Liver (tissue), 9 donors: Measurements from ENCODE around the gene MED29. TPM values are rescaled to one million over a fixed set of nuclear protein-coding genes. Genes with fewer than 3 reads are reported as not detected.
A peak's percentile ranks its signal among the peaks of the same experiment; 100 is the strongest.

Experiments
- DNase-seq: peaks from one replicate; pipeline ENCODE4 v3.0.0-alpha.2; 2017; ENCODE audit warnings: low spot score
- H3K27ac ChIP-seq, 2 donors: one replicate each; pipeline ENCODE4 v1.7.0; 2013; ENCODE audit warnings: inconsistent platforms in 2 of 2, low read length in 2 of 2, control low read depth in 1 of 2, low read depth in 1 of 2, mild to moderate bottlenecking in 1 of 2
- H3K27me3 ChIP-seq, 4 donors: one replicate each; pipeline versions ENCODE4 v1.6.1 to v1.7.0; 2013; ENCODE audit warnings: low read length in 3 of 4, inconsistent platforms in 1 of 4, mild to moderate bottlenecking in 1 of 4, moderate library complexity in 1 of 4; ENCODE audit not compliant: control insufficient read depth in 4 of 4, insufficient read depth in 4 of 4
- H3K36me3 ChIP-seq, 4 donors: one replicate each; pipeline versions ENCODE4 v1.6.1 to v1.7.0; 2013; ENCODE audit warnings: low read length in 3 of 4, mild to moderate bottlenecking in 3 of 4, low read depth in 1 of 4, moderate library complexity in 1 of 4; ENCODE audit not compliant: control insufficient read depth in 4 of 4, insufficient read depth in 3 of 4
- H3K4me1 ChIP-seq, 4 donors: one replicate each; pipeline versions ENCODE4 v1.6.1 to v1.7.0; 2013; ENCODE audit warnings: low read length in 3 of 4, mild to moderate bottlenecking in 3 of 4, moderate library complexity in 1 of 4; ENCODE audit not compliant: control insufficient read depth in 4 of 4, insufficient read depth in 4 of 4
- H3K4me3 ChIP-seq, 3 donors: one replicate each; pipeline versions ENCODE4 v1.6.1 to v1.7.0; 2013; ENCODE audit warnings: low read length in 3 of 3, control low read depth in 1 of 3, low read depth in 1 of 3, mild to moderate bottlenecking in 1 of 3
- H3K9ac ChIP-seq, 2 donors: one replicate each; pipeline ENCODE4 v1.7.0; 2013; ENCODE audit warnings: low read length in 2 of 2, mild to moderate bottlenecking in 2 of 2, moderate library complexity in 2 of 2, control low read depth in 1 of 2, low read depth in 1 of 2
- H3K9me3 ChIP-seq, 4 donors: one replicate each; pipeline versions ENCODE4 v1.6.1 to v1.7.0; 2013; ENCODE audit warnings: low read length in 3 of 4; ENCODE audit not compliant: control insufficient read depth in 4 of 4
- EGR1 ChIP-seq, 2 donors: IDR thresholded peaks; 2 replicates each; pipeline ENCODE4 v1.6.1; 2016 to 2018; ENCODE audit warnings: antibody characterized with exemption in 2 of 2, low read depth in 2 of 2
- FOXA1 ChIP-seq: IDR thresholded peaks from 2 replicates; pipeline ENCODE4 v1.6.1; 2016; ENCODE audit warnings: antibody characterized with exemption
- FOXA2 ChIP-seq: IDR thresholded peaks from 2 replicates; pipeline ENCODE4 v1.6.1; 2016; ENCODE audit warnings: antibody characterized with exemption
- GABPA ChIP-seq, 2 donors: IDR thresholded peaks in 1 of 2; conservative IDR thresholded peaks in 1 of 2; 2 replicates each; pipeline ENCODE4 v1.6.1; 2016; ENCODE audit warnings: antibody characterized with exemption in 2 of 2, mild to moderate bottlenecking in 1 of 2, moderate library complexity in 1 of 2
- HNF4A ChIP-seq, 2 donors: conservative IDR thresholded peaks; 2 replicates each; pipeline ENCODE4 v1.6.1; 2016; ENCODE audit warnings: antibody characterized with exemption in 2 of 2, mild to moderate bottlenecking in 2 of 2
- HNF4G ChIP-seq: IDR thresholded peaks from 2 replicates; pipeline ENCODE4 v1.6.1; 2016; ENCODE audit warnings: antibody characterized with exemption
- JUND ChIP-seq, 2 donors: IDR thresholded peaks; 2 replicates each; pipeline ENCODE4 v1.6.1; 2016; ENCODE audit warnings: antibody characterized with exemption in 2 of 2
- NR2F2 ChIP-seq: IDR thresholded peaks from 2 replicates; pipeline ENCODE4 v1.6.1; 2016; ENCODE audit warnings: antibody characterized with exemption
- RAD21 ChIP-seq, 2 donors: IDR thresholded peaks; 2 replicates each; pipeline ENCODE4 v1.6.1; 2016; ENCODE audit warnings: antibody characterized with exemption in 2 of 2, mild to moderate bottlenecking in 2 of 2
- RXRA ChIP-seq, 2 donors: IDR thresholded peaks; 2 replicates each; pipeline ENCODE4 v1.6.1; 2017 to 2018; ENCODE audit warnings: antibody characterized with exemption in 2 of 2, mild to moderate bottlenecking in 1 of 2
- SP1 ChIP-seq: IDR thresholded peaks from 2 replicates; pipeline ENCODE4 v1.6.1; 2018; ENCODE audit warnings: antibody characterized with exemption, mild to moderate bottlenecking
- TAF1 ChIP-seq: conservative IDR thresholded peaks from 2 replicates; pipeline ENCODE4 v1.6.1; 2016; ENCODE audit warnings: antibody characterized with exemption, mild to moderate bottlenecking
- YY1 ChIP-seq: IDR thresholded peaks from 2 replicates; pipeline ENCODE4 v1.6.1; 2016; ENCODE audit warnings: antibody characterized with exemption, mild to moderate bottlenecking
- WGBS: extraction: QIAGEN DNeasy Blood & Tissue Kit; methylation state at CpG from one replicate; pipeline ENCODE4 v1.1.7; 2013; 5-methylcytosine and 5-hydroxymethylcytosine counted together
- polyA plus RNA-seq, 2 donors: library from polyadenylated mRNA; stranded (reverse) in 1 of 2; unstranded in 1 of 2; fragments of 200-250 nt in 1 of 2; fragments of >200 nt in 1 of 2; fragmentation: Nextera tagmentation in 1 of 2; extraction: Ambion mirVana in 1 of 2; gene quantifications; one replicate each; pipeline versions ENCODE4 v1.2.1 to v1.2.3, GENCODE V29; 2013 to 2015
- total RNA-seq, 2 donors: library from RNA; depleted of rRNA; stranded (reverse); fragments of >200 nt; gene quantifications; one replicate each; pipeline ENCODE4 v1.2.3, GENCODE V29; 2014
- TF ChIP-seq, protein P1 (sequence below): fragments of 150-350 bp; IDR thresholded peaks from 2 replicates; pipeline ENCODE4 v1.5.1; 2017; ENCODE audit warnings: improper control_type of control experiment, low read depth, low read length; ENCODE audit not compliant: missing input control
- TF ChIP-seq, protein P2 (sequence below): IDR thresholded peaks from 2 replicates; pipeline ENCODE4 v1.6.1; 2016; ENCODE audit warnings: antibody characterized with exemption
- TF ChIP-seq, protein P3 (sequence below): IDR thresholded peaks from 2 replicates; pipeline ENCODE4 v1.6.1; 2016; ENCODE audit warnings: antibody characterized with exemption
- TF ChIP-seq, protein P4 (sequence below): IDR thresholded peaks from 2 replicates; pipeline ENCODE4 v1.6.1; 2016; ENCODE audit warnings: antibody characterized with exemption
- TF ChIP-seq, protein P5 (sequence below): IDR thresholded peaks from 2 replicates; pipeline ENCODE4 v1.6.1; 2016; ENCODE audit warnings: antibody characterized with exemption, mild to moderate bottlenecking
- donor health status: healthy.
- donor health status: healthy.
- donor health status: healthy.
- donor health status: healthy.
- donor health status: healthy.

Gene MED29
- total and polyA plus RNA-seq, 4 donors = 11.0 to 24.2 (median 17.4) TPM

DNA sequence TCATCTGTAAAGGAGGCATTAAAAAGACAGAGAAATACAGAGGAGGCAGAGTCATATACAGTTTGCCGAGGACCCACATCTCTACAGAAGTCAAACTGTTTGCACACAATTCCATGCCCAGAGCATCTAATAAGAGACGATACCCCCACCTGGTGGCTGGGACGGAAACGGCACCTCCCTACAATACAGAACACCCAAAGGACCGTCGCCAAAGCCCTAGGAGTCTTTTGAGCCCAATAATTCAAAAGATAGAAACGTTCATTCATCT lies 20.6 kb downstream of the MED29 start:
- peak; percentile 89 for DNase-seq
- 0% methylated on average over 7 of the region's 7 CpGs for WGBS
- H3K4me1 ChIP-seq = peaks cover 5 to 32% (median 11%) of the 10 kb centered on the region in 4 donors
- peak; percentile 95 to 96 for TF ChIP-seq RAD21 (IDR thresholded peaks at IDR 0.05)
- TF ChIP-seq, protein P1, sequence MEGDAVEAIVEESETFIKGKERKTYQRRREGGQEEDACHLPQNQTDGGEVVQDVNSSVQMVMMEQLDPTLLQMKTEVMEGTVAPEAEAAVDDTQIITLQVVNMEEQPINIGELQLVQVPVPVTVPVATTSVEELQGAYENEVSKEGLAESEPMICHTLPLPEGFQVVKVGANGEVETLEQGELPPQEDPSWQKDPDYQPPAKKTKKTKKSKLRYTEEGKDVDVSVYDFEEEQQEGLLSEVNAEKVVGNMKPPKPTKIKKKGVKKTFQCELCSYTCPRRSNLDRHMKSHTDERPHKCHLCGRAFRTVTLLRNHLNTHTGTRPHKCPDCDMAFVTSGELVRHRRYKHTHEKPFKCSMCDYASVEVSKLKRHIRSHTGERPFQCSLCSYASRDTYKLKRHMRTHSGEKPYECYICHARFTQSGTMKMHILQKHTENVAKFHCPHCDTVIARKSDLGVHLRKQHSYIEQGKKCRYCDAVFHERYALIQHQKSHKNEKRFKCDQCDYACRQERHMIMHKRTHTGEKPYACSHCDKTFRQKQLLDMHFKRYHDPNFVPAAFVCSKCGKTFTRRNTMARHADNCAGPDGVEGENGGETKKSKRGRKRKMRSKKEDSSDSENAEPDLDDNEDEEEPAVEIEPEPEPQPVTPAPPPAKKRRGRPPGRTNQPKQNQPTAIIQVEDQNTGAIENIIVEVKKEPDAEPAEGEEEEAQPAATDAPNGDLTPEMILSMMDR = peak; percentile 98
- TF ChIP-seq JUND (IDR thresholded peaks at IDR 0.05) = peak in 1 of 2 donors; percentile 71
- no peak for TF ChIP-seq RXRA (IDR thresholded peaks at IDR 0.05)
- no peak for TF ChIP-seq FOXA1
- H3K27ac ChIP-seq = peak overlapping the region; percentile 89 to 98
- peak overlapping the region in 2 of 3 donors; percentile 80 to 94 for H3K4me3 ChIP-seq
- no peaks in the 10 kb centered on the region for H3K27me3 ChIP-seq
- no peaks in the 10 kb centered on the region for H3K9me3 ChIP-seq
- H3K36me3 ChIP-seq = peaks cover 0 to 9% (median 0%) of the 10 kb centered on the region in 4 donors
- H3K9ac ChIP-seq = peak overlapping the region in 1 of 2 donors; percentile 98

DNA sequence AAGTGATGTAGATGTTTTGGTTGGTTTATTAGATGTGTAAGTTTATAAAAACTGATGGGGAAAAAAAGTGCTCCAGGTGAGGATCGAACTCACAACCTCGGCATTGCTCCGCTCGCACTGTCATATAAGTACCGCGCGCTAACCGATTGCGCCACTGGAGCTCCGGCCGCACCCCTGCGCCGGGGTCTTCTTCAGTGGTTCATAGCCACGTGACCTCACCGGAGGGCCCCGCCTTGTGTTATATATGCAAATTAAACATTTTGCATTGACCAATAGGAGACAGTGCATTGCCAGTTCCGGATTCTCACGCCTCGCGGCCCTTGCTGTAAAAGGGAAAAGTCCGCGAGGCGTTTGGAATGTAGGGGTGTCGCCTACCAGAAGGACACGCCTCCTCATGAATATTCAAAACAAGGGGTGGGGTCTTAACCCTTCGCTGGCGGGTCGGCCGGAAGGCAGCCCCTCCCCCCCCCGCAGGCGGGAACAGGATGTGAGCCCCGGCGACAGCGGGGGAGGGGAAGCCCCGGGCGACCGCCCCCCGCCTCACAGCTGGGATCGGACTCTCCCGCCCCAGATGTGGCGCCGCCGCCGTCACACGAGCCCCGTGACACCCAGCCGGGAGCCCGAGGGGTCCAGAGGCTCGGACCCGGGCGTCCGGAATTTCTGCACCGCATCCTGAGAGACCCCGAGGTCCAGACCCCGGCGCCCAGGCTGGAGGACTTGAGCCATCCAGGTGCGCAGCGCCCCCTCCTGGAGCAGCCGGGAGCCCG lies 21.1 kb downstream of the MED29 start, which contains the start of gene PLEKHG2:
TSS of gene PLEKHG2 (plus strand) at position 570 of the 767 bp plus-strand sequence. CDS start 1,418 bp downstream, outside the sequence.
- under 1% methylated on average over 60 of the region's 60 CpGs for WGBS
- Histone ChIP-seq H3K9me3 (no peaks in the 10 kb centered on the region), H3K4me1 (peaks cover 5 to 32% (median 11%) of the 10 kb centered on the region in 4 donors), H3K4me3 (peak within 1 kb of the TSS; percentile 15 to 94 (median 80)), H3K36me3 (peaks cover 0 to 9% (median 0%) of the 10 kb centered on the region in 4 donors), H3K9ac (peak within 1 kb of the TSS; percentile 64 to 98), H3K27ac (peak within 1 kb of the TSS; percentile 89 to 98), H3K27me3 (no peaks in the 10 kb centered on the region)
- DNase-seq = peak; percentile 98
- TF ChIP-seq TAF1 (no peak), JUND (IDR thresholded peaks at IDR 0.05) (peak in 1 of 2 donors; percentile 79), RXRA (IDR thresholded peaks at IDR 0.05) (peak; percentile 45 to 51), HNF4A (conservative IDR thresholded peaks at IDR 0.05) (peak; percentile 69 to 70), FOXA1 (peak; percentile 54), SP1 (peak; percentile 87), YY1 (peak; percentile 27), EGR1 (IDR thresholded peaks at IDR 0.05; ENCODE audit: low read depth in 2 of 2) (peak; percentile 13 to 55), GABPA (IDR thresholded peaks at IDR 0.05 in 1 of 2, conservative IDR thresholded peaks at IDR 0.05 in 1 of 2) (peak; percentile 65 to 84), RAD21 (IDR thresholded peaks at IDR 0.05) (peak; percentile 46 to 62), FOXA2 (peak; percentile 18), NR2F2 (peak; percentile 57), HNF4G (no peak)
- TF ChIP-seq, protein P1 = peak; percentile 65
- TF ChIP-seq, protein P2, sequence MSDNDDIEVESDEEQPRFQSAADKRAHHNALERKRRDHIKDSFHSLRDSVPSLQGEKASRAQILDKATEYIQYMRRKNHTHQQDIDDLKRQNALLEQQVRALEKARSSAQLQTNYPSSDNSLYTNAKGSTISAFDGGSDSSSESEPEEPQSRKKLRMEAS = peak; percentile 79
- TF ChIP-seq, protein P3, sequence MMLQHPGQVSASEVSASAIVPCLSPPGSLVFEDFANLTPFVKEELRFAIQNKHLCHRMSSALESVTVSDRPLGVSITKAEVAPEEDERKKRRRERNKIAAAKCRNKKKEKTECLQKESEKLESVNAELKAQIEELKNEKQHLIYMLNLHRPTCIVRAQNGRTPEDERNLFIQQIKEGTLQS = peak; percentile 99
- TF ChIP-seq, protein P4, sequence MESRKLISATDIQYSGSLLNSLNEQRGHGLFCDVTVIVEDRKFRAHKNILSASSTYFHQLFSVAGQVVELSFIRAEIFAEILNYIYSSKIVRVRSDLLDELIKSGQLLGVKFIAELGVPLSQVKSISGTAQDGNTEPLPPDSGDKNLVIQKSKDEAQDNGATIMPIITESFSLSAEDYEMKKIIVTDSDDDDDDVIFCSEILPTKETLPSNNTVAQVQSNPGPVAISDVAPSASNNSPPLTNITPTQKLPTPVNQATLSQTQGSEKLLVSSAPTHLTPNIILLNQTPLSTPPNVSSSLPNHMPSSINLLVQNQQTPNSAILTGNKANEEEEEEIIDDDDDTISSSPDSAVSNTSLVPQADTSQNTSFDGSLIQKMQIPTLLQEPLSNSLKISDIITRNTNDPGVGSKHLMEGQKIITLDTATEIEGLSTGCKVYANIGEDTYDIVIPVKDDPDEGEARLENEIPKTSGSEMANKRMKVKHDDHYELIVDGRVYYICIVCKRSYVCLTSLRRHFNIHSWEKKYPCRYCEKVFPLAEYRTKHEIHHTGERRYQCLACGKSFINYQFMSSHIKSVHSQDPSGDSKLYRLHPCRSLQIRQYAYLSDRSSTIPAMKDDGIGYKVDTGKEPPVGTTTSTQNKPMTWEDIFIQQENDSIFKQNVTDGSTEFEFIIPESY = peak; percentile 95
- TF ChIP-seq, protein P5, sequence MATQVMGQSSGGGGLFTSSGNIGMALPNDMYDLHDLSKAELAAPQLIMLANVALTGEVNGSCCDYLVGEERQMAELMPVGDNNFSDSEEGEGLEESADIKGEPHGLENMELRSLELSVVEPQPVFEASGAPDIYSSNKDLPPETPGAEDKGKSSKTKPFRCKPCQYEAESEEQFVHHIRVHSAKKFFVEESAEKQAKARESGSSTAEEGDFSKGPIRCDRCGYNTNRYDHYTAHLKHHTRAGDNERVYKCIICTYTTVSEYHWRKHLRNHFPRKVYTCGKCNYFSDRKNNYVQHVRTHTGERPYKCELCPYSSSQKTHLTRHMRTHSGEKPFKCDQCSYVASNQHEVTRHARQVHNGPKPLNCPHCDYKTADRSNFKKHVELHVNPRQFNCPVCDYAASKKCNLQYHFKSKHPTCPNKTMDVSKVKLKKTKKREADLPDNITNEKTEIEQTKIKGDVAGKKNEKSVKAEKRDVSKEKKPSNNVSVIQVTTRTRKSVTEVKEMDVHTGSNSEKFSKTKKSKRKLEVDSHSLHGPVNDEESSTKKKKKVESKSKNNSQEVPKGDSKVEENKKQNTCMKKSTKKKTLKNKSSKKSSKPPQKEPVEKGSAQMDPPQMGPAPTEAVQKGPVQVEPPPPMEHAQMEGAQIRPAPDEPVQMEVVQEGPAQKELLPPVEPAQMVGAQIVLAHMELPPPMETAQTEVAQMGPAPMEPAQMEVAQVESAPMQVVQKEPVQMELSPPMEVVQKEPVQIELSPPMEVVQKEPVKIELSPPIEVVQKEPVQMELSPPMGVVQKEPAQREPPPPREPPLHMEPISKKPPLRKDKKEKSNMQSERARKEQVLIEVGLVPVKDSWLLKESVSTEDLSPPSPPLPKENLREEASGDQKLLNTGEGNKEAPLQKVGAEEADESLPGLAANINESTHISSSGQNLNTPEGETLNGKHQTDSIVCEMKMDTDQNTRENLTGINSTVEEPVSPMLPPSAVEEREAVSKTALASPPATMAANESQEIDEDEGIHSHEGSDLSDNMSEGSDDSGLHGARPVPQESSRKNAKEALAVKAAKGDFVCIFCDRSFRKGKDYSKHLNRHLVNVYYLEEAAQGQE = peak; percentile 52
